ENCODE results near the gene ATP9B.

ATP9B gene

GRCh38 chr18:79309614-79310358, 240.6 kb downstream of the ATP9B start:
- Histone ChIP-seq H3K9me3 (ENCODE audit: control insufficient read depth, low read length) (no peaks in the 10 kb centered on the region), H3K36me3 (ENCODE audit: control insufficient read depth, insufficient read depth, low read length) (peaks cover 9% of the 10 kb centered on the region), H3K4me3 (ENCODE audit: extremely low read depth, insufficient read depth, low read length, poor library complexity, severe bottlenecking) (no peak overlapping the region), H3K4me1 (ENCODE audit: control insufficient read depth, insufficient read depth, low read length, poor library complexity, severe bottlenecking) (no peaks in the 10 kb centered on the region), H3K27ac (ENCODE audit: low read depth, low read length, severe bottlenecking) (no peak overlapping the region)
- WGBS, 2 experiments (ENCODE audit: insufficient coverage in 2 of 2): 94 to 97% methylated on average over 8 to 11 of the region's 11 CpGs

- no peak overlapping the region for H3K27ac ChIP-seq (ENCODE audit: low read depth, low read length, severe bottlenecking)
- H3K9me3 ChIP-seq (ENCODE audit: control insufficient read depth, low read length): no peaks in the 10 kb centered on the region
- H3K36me3 ChIP-seq (ENCODE audit: control insufficient read depth, insufficient read depth, low read length): peaks cover 5% of the 10 kb centered on the region
- no peak overlapping the region for H3K4me3 ChIP-seq (ENCODE audit: extremely low read depth, insufficient read depth, low read length, poor library complexity, severe bottlenecking)
- H3K4me1 ChIP-seq (ENCODE audit: control insufficient read depth, insufficient read depth, low read length, poor library complexity, severe bottlenecking): no peaks in the 10 kb centered on the region
- WGBS, 2 experiments (ENCODE audit: insufficient coverage in 2 of 2): 91 to 96% methylated on average over 9 to 10 of the region's 12 CpGs
Observed at GRCh38 chr18:79314838-79315388, 245.7 kb downstream of the ATP9B start.

GRCh38 chr18:79315596-79315995, 246.4 kb downstream of the ATP9B start:
- H3K27ac ChIP-seq (ENCODE audit: low read depth, low read length, severe bottlenecking): no peak overlapping the region
- peaks cover 5% of the 10 kb centered on the region for H3K36me3 ChIP-seq (ENCODE audit: control insufficient read depth, insufficient read depth, low read length)
- no peak overlapping the region for H3K4me3 ChIP-seq (ENCODE audit: extremely low read depth, insufficient read depth, low read length, poor library complexity, severe bottlenecking)
- no CpG with 5 or more reads among the region's 2 CpGs for WGBS, 2 experiments (ENCODE audit: insufficient coverage in 2 of 2)
- H3K9me3 ChIP-seq (ENCODE audit: control insufficient read depth, low read length): no peaks in the 10 kb centered on the region
- no peaks in the 10 kb centered on the region for H3K4me1 ChIP-seq (ENCODE audit: control insufficient read depth, insufficient read depth, low read length, poor library complexity, severe bottlenecking)

GRCh38 chr18:79317703-79318102, 248.5 kb downstream of the ATP9B start:
- 96 to 100% methylated on average over 2 of the region's 2 CpGs for WGBS, 2 experiments (ENCODE audit: insufficient coverage in 2 of 2)
- H3K4me3 ChIP-seq (ENCODE audit: extremely low read depth, insufficient read depth, low read length, poor library complexity, severe bottlenecking): no peak overlapping the region
- H3K27ac ChIP-seq (ENCODE audit: low read depth, low read length, severe bottlenecking): no peak overlapping the region
- no peaks in the 10 kb centered on the region for H3K9me3 ChIP-seq (ENCODE audit: control insufficient read depth, low read length)
- no peaks in the 10 kb centered on the region for H3K4me1 ChIP-seq (ENCODE audit: control insufficient read depth, insufficient read depth, low read length, poor library complexity, severe bottlenecking)
- H3K36me3 ChIP-seq (ENCODE audit: control insufficient read depth, insufficient read depth, low read length): peaks cover 10% of the 10 kb centered on the region

GRCh38 chr18:79318142-79318673, 249.0 kb downstream of the ATP9B start:
- H3K27ac ChIP-seq (ENCODE audit: low read depth, low read length, severe bottlenecking): no peak overlapping the region
- WGBS, 2 experiments (ENCODE audit: insufficient coverage in 2 of 2): 92 to 98% methylated on average over 9 of the region's 9 CpGs
- H3K4me1 ChIP-seq (ENCODE audit: control insufficient read depth, insufficient read depth, low read length, poor library complexity, severe bottlenecking): no peaks in the 10 kb centered on the region

GRCh38 chr18:79320216-79320850, 251.1 kb downstream of the ATP9B start:
- Histone ChIP-seq H3K4me3 (ENCODE audit: extremely low read depth, insufficient read depth, low read length, poor library complexity, severe bottlenecking) (no peak overlapping the region), H3K27ac (ENCODE audit: low read depth, low read length, severe bottlenecking) (no peak overlapping the region), H3K36me3 (ENCODE audit: control insufficient read depth, insufficient read depth, low read length) (peaks cover 12% of the 10 kb centered on the region), H3K9me3 (ENCODE audit: control insufficient read depth, low read length) (no peaks in the 10 kb centered on the region), H3K4me1 (ENCODE audit: control insufficient read depth, insufficient read depth, low read length, poor library complexity, severe bottlenecking) (no peaks in the 10 kb centered on the region)
- WGBS, 2 experiments (ENCODE audit: insufficient coverage in 2 of 2): 88 to 89% methylated on average over 11 to 12 of the region's 15 CpGs

More at GRCh38 chr18:79318142-79318673, 249.0 kb downstream of the ATP9B start:
- Histone ChIP-seq H3K36me3 (ENCODE audit: control insufficient read depth, insufficient read depth, low read length) (peaks cover 10% of the 10 kb centered on the region), H3K4me3 (ENCODE audit: extremely low read depth, insufficient read depth, low read length, poor library complexity, severe bottlenecking) (no peak overlapping the region), H3K9me3 (ENCODE audit: control insufficient read depth, low read length) (no peaks in the 10 kb centered on the region)

- Histone ChIP-seq H3K4me1 (ENCODE audit: control insufficient read depth, insufficient read depth, low read length, poor library complexity, severe bottlenecking) (no peaks in the 10 kb centered on the region), H3K27ac (ENCODE audit: low read depth, low read length, severe bottlenecking) (no peak overlapping the region), H3K4me3 (ENCODE audit: extremely low read depth, insufficient read depth, low read length, poor library complexity, severe bottlenecking) (no peak overlapping the region), H3K9me3 (ENCODE audit: control insufficient read depth, low read length) (no peaks in the 10 kb centered on the region), H3K36me3 (ENCODE audit: control insufficient read depth, insufficient read depth, low read length) (peaks cover 16% of the 10 kb centered on the region)
- 82 to 87% methylated on average over 14 to 15 of the region's 17 CpGs for WGBS, 2 experiments (ENCODE audit: insufficient coverage in 2 of 2)
Observed at GRCh38 chr18:79321625-79322405, 252.6 kb downstream of the ATP9B start.

- Histone ChIP-seq H3K36me3 (ENCODE audit: control insufficient read depth, insufficient read depth, low read length) (peaks cover 16% of the 10 kb centered on the region), H3K4me3 (ENCODE audit: extremely low read depth, insufficient read depth, low read length, poor library complexity, severe bottlenecking) (no peak overlapping the region), H3K27ac (ENCODE audit: low read depth, low read length, severe bottlenecking) (no peak overlapping the region), H3K4me1 (ENCODE audit: control insufficient read depth, insufficient read depth, low read length, poor library complexity, severe bottlenecking) (no peaks in the 10 kb centered on the region), H3K9me3 (ENCODE audit: control insufficient read depth, low read length) (no peaks in the 10 kb centered on the region)
- WGBS, 2 experiments (ENCODE audit: insufficient coverage in 2 of 2): 94% methylated on average over 2 to 3 of the region's 3 CpGs
Observed at GRCh38 chr18:79322441-79322840, 253.2 kb downstream of the ATP9B start.

- Histone ChIP-seq H3K9me3 (ENCODE audit: control insufficient read depth, low read length) (no peaks in the 10 kb centered on the region), H3K36me3 (ENCODE audit: control insufficient read depth, insufficient read depth, low read length) (peaks cover 11% of the 10 kb centered on the region), H3K4me1 (ENCODE audit: control insufficient read depth, insufficient read depth, low read length, poor library complexity, severe bottlenecking) (no peaks in the 10 kb centered on the region), H3K27ac (ENCODE audit: low read depth, low read length, severe bottlenecking) (no peak overlapping the region), H3K4me3 (ENCODE audit: extremely low read depth, insufficient read depth, low read length, poor library complexity, severe bottlenecking) (no peak overlapping the region)
- 86 to 96% methylated on average over 7 to 8 of the region's 9 CpGs for WGBS, 2 experiments (ENCODE audit: insufficient coverage in 2 of 2)
Observed at GRCh38 chr18:79323471-79323870, 254.3 kb downstream of the ATP9B start.

- Histone ChIP-seq H3K4me1 (ENCODE audit: control insufficient read depth, insufficient read depth, low read length, poor library complexity, severe bottlenecking) (no peaks in the 10 kb centered on the region), H3K4me3 (ENCODE audit: extremely low read depth, insufficient read depth, low read length, poor library complexity, severe bottlenecking) (no peak overlapping the region), H3K27ac (ENCODE audit: low read depth, low read length, severe bottlenecking) (no peak overlapping the region), H3K9me3 (ENCODE audit: control insufficient read depth, low read length) (no peaks in the 10 kb centered on the region), H3K36me3 (ENCODE audit: control insufficient read depth, insufficient read depth, low read length) (peaks cover 26% of the 10 kb centered on the region)
- 92 to 93% methylated on average over 5 to 6 of the region's 8 CpGs for WGBS, 2 experiments (ENCODE audit: insufficient coverage in 2 of 2)
Observed at GRCh38 chr18:79326413-79327198, 257.4 kb downstream of the ATP9B start.

Measured in mesodermal cell (in vitro differentiated cells).